Activated T-cell treated with anti-CD3 and anti-CD28 coated beads for 4 hours (primary cell): ENCODE data around the gene TMEM128.
"Not testable (repeated sequence)": the region's sequence is repeated elsewhere in the genome, so short reads cannot be mapped to it uniquely, and the experiment has no call there.

Experiments used
- DNase-seq: peaks from one replicate; pipeline ENCODE4 v3.0.0-alpha.2; 2020

Gene TMEM128

GRCh38 chr4:4254666-4255065, 6.6 kb upstream of the TMEM128 start:
- DNase-seq, result no peak

DNA sequence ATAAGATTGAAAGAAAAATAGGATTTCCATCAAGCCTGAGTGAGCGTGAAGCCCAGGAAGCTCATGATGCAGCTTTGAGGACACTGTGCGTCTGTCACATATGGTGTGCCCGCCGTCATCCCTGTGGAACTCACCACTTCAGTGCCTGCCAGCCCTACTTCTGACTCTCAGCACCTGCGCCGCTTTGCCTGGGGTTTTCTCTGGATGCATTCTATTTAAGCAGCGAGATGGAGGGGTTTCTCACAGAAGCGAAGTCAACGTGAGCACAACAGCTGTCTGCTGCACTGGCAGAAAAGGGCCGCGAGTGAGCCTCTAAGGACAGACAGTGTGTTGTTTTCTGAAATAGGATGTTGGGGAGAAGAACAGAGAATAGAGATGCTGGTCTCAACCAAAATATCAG, 6.2 kb upstream of the TMEM128 start:
- no peak for DNase-seq

- no peak for DNase-seq
These were observed 1.8 kb upstream of the TMEM128 start for GRCh38 chr4:4249866-4250265.

DNA sequence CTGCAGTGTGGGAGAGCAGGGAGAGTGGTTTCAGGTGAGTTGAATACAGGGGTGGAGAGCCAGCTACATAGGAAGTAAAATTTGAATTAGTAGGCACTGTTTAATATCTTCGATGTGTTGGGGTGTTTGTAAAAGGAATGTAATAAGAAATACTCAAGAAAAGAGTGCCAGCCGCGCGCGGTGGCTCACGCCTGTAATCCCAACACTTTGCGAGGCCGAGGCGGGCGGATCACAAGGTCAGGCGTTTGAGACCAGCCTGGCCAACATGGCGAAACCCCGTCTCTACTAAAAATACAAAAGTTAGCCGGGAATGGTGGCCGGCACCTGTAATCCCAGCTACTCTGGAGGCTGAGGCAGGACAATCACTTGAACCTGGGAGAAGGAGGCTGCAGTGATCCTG, 1.3 kb upstream of the TMEM128 start:
- DNase-seq, result not testable (repeated sequence)

- DNase-seq, result no peak
These were observed 821 bp upstream of the TMEM128 start for GRCh38 chr4:4248885-4249203.

GRCh38 chr4:4247696-4248028, 361 bp downstream of the TMEM128 start:
- no peak for DNase-seq

DNA sequence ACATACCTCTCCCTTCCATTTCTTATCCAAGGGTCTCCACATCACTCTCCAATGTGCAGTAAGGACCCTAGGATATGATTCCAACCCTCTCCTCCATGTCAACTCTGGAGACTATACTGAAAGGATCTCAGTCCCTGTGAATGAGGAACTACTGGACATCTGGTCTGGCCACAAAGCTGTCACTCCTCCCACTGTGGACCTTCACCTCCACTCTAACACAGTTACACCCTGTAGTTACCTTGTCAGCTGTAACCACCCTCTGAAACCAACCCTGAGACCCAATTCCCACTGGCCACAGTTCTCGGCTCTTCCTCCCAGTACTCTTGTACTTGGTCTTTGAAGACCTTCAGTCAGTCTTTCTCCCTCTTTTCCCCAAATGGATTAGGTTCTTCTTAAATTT, 2.9 kb downstream of the TMEM128 start:
- no peak for DNase-seq

GRCh38 chr4:4239551-4239950, 8.5 kb downstream of the TMEM128 start:
- DNase-seq, result not testable (repeated sequence)

- no peak for DNase-seq
These were observed 14.4 kb downstream of the TMEM128 start for GRCh38 chr4:4233610-4234009.

DNA sequence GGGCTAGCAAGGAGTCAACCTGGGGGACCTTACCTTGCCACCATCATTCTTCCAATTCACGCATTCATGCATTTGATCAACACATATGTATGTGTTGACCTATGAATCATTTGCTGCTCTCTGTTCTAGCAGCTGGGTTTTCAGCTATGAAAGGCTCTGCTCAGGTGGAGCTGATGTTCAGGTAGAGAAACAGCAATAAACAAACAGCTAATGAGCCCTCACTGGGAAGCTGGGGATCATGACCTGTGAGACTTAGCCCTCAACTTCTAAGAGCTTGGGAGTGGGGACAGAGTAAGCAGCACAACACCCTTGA, 19.7 kb downstream of the TMEM128 start:
- no peak for DNase-seq

DNA sequence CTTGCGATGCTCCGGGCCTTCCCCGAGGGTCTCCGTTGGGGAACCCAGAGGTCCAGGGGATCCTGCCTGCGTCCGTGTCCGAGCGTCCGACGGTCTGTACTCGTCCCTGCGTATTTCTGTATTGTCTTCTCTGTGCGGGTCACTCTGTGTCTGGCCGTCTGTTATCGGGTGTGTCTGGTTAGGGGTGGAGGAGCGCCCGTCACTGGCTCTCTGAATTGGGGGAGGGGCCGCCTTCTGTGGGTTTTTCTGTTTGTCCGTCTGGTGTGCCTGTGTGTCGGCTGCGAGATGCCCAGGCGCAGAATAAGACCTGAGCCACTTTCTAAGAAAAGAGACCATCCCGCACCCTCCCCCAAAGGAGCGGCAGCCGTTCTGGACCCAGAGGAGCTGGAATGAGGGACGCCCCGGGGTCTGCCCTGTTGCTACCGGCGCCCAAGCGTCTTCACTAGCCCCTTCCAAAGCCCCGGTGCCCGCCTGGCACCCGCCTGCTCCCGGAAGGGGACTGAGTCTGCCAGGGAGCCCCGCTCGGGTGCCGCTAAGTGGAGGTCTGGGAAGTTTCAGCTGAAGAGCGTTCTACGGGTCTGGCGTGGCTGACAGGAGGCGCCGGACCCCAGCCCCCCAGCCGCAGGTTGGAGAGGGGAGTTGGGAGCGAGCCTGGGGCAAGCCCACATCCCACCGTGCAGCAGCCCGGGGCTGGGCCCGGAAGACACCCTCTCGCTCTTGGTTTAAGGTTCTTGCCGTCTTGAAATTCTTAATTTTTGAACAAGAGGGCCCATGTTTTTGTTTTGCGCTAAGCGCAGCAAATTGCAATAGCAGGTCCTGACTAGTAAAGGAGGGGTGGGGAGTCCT, 20.3 kb downstream of the TMEM128 start:
- DNase-seq, result no peak

- DNase-seq, result no peak
These were observed 21.2 kb downstream of the TMEM128 start, which contains the start of gene OTOP1 for GRCh38 chr4:4226606-4227438. TSS of gene OTOP1 (minus strand) at chr4:4226929. CDS start at chr4:4226864, 65 bp downstream.

- DNase-seq, result no peak
These were observed 22.0 kb downstream of the TMEM128 start for GRCh38 chr4:4225915-4226605.

GRCh38 chr4:4217113-4217512, 30.9 kb downstream of the TMEM128 start:
- DNase-seq, result no peak

DNA sequence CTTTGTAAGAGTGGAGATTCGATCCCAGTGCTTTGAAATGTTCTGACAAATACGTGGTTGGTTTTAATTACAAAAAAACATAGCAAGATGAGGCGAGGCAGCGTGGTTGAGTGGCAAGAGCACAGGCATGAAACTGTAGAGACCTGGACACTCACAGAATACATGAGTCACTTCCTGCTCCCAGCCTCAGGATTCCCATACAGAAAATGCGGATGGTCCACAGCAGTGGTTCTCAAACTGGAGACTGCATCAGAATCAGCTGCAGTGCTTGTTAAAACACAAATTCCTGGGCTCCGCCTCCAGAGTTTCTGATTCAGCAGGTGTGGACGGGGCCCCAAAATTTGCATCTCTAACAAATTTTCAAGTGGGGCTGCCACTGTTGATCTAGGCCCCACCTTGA, 31.4 kb downstream of the TMEM128 start:
- DNase-seq, result no peak

GRCh38 chr4:4213674-4214073, 34.3 kb downstream of the TMEM128 start:
- DNase-seq, result not testable (repeated sequence)

DNA sequence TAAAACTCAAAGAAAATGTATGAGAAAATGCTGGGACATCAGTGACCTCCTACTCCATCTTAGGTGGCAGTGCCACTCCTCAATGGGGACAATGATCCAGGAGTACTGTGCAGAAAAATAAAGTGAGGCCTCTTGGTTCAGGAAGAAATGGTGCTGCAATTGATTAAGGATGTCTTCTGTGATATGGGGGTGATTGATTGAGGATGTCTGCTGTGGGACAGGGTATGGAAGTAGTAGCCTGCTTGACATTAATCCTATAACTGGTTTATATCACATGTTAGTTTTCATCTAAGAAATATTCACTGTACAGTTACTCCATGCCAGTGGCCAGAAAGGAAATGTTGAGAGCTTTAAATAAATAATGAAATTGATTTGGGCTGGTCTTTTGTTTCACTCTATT, 41.8 kb downstream of the TMEM128 start:
- DNase-seq, result no peak

DNA sequence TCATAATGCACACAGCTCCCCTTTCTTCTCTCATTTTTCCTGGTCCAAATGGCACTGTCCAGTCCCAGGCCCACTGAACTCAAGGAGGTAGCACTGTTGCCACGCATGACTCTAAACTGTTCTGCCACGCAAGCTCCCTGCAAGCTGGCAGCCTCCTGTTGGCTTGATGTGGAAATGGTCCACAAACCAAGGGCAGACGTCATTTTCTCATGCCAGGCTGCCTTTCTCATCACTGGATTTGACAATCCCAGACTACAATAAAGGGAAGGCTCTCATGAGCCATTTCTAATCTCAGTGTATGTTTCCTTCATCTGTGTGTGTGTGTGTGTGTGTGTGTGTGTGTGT, 43.6 kb downstream of the TMEM128 start:
- no peak for DNase-seq

- DNase-seq, result no peak
These were observed 44.2 kb downstream of the TMEM128 start for GRCh38 chr4:4203688-4204400.

GRCh38 chr4:4202510-4202909, 45.5 kb downstream of the TMEM128 start:
- no peak for DNase-seq

GRCh38 chr4:4200624-4201023, 47.4 kb downstream of the TMEM128 start:
- DNase-seq, result no peak

DNA sequence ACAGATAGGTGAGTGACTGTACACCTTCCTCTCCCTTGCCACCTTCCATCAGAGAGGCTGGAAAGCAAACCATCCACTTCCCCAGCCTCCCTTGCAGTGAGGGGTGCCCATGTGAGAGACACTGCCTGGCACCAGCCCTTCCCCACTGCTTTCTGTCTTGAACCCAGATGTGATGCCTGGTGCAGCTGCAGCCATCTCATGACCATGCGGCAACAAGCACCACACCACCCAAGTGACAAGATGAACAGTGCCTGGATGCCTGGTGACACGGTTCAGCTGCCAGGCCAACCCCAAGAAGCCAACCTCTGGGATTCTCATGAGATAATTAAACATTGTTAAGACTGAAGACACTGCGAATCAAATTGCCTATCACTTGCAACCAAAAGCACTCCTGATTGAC, 52.7 kb downstream of the TMEM128 start:
- DNase-seq, result no peak

GRCh38 chr4:4188557-4188956, 59.5 kb downstream of the TMEM128 start:
- not testable (repeated sequence) for DNase-seq
